Measurements from ENCODE around the gene GRK7.

DNA sequence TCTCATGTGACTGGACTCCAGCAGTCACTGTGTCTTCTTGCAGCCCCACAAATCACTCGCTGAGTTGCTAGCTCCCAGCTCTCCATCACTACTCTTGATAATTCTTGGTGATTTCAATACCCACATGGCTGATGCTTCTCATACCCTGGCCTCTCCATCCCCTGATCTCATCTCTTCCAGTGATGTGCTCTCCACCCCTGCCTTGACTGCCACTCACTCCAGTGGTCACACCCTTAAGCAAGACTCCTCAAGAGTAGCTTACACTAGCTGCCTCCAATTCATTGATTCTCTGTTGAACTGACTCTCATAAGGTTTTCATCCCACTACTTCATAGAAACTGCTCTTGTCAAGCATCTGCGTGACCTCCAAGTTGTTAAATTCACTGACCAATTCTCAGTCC, 837 bp downstream of the GRK7 start:
- TF ChIP-seq, protein P1, sequence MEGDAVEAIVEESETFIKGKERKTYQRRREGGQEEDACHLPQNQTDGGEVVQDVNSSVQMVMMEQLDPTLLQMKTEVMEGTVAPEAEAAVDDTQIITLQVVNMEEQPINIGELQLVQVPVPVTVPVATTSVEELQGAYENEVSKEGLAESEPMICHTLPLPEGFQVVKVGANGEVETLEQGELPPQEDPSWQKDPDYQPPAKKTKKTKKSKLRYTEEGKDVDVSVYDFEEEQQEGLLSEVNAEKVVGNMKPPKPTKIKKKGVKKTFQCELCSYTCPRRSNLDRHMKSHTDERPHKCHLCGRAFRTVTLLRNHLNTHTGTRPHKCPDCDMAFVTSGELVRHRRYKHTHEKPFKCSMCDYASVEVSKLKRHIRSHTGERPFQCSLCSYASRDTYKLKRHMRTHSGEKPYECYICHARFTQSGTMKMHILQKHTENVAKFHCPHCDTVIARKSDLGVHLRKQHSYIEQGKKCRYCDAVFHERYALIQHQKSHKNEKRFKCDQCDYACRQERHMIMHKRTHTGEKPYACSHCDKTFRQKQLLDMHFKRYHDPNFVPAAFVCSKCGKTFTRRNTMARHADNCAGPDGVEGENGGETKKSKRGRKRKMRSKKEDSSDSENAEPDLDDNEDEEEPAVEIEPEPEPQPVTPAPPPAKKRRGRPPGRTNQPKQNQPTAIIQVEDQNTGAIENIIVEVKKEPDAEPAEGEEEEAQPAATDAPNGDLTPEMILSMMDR (IDR thresholded peaks at IDR 0.05; ENCODE audit: insufficient read depth, low read length, poor library complexity, severe bottlenecking), result no peak
- TF ChIP-seq EZH2phosphoT487 (conservative IDR thresholded peaks at IDR 0.05; ENCODE audit: low read length), result no peak

All from SU-DHL-6 (cell line).